NCI-H82 (cell line): ENCODE measurements around the gene IRF4.
"Not testable (repeated sequence)": the region's sequence is repeated elsewhere in the genome, so short reads cannot be mapped to it uniquely, and the experiment has no call there.

Experiments used
- DNase-seq: peaks from one replicate; lab custom pipeline; 2025; lab: John Stamatoyannopoulos, UW

Gene IRF4

GRCh38 chr6:422433-423054 is 31.0 kb downstream of the IRF4 start:
- no peak for DNase-seq

GRCh38 chr6:423055-423798 is 31.7 kb downstream of the IRF4 start:
- DNase-seq, result no peak

- no peak for DNase-seq
Observed at GRCh38 chr6:423799-424345, 32.3 kb downstream of the IRF4 start.

GRCh38 chr6:424741-425417 is 33.3 kb downstream of the IRF4 start:
- no peak for DNase-seq

- DNase-seq, result not testable (repeated sequence)
Observed at GRCh38 chr6:425418-425788, 33.9 kb downstream of the IRF4 start.

- not testable (repeated sequence) for DNase-seq
Observed at GRCh38 chr6:426198-426738, 34.7 kb downstream of the IRF4 start.

GRCh38 chr6:428047-428603 is 36.6 kb downstream of the IRF4 start:
- no peak for DNase-seq

- no peak for DNase-seq
Observed at GRCh38 chr6:429515-430121, 38.1 kb downstream of the IRF4 start.

- DNase-seq, result no peak
Observed at GRCh38 chr6:431504-431903, 40.0 kb downstream of the IRF4 start.

GRCh38 chr6:431986-432385 is 40.4 kb downstream of the IRF4 start:
- no peak for DNase-seq

- DNase-seq, result no peak
Observed at GRCh38 chr6:434051-434705, 42.6 kb downstream of the IRF4 start.

- no peak for DNase-seq
Observed at GRCh38 chr6:435441-436307, 44.1 kb downstream of the IRF4 start.

GRCh38 chr6:436308-437036 is 44.9 kb downstream of the IRF4 start:
- no peak for DNase-seq

- DNase-seq, result no peak
Observed at GRCh38 chr6:437037-437392, 45.5 kb downstream of the IRF4 start.

GRCh38 chr6:438634-439170 is 47.1 kb downstream of the IRF4 start:
- DNase-seq, result no peak

- peak; percentile 42 for DNase-seq
Observed at GRCh38 chr6:439641-440167, 48.2 kb downstream of the IRF4 start.

- DNase-seq, result no peak
Observed at GRCh38 chr6:441126-441920, 49.8 kb downstream of the IRF4 start.

- DNase-seq, result no peak
Observed at GRCh38 chr6:443621-444159, 52.1 kb downstream of the IRF4 start.
